DMS153 treated with DMSO at 0.1 percent for 48 hours (cell line): Measurements from ENCODE around the gene IZUMO3.
"Not testable (repeated sequence)": the region's sequence is repeated elsewhere in the genome, so short reads cannot be mapped to it uniquely, and the experiment has no call there.

Source experiments
- DNase-seq: peaks from one replicate; lab custom pipeline; 2025; ENCODE audit not compliant: unreplicated experiment; lab: John Stamatoyannopoulos, UW

IZUMO3 gene, protein sequence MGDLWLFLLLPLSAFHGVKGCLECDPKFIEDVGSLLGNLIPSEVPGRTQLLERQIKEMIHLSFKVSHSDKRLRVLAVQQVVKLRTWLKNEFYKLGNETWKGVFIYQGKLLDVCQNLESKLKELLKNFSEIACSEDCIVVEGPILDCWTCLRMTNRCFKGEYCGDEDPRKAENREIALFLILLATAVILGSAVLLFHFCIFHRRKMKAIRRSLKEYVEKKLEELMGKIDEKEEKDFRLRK

DNA sequence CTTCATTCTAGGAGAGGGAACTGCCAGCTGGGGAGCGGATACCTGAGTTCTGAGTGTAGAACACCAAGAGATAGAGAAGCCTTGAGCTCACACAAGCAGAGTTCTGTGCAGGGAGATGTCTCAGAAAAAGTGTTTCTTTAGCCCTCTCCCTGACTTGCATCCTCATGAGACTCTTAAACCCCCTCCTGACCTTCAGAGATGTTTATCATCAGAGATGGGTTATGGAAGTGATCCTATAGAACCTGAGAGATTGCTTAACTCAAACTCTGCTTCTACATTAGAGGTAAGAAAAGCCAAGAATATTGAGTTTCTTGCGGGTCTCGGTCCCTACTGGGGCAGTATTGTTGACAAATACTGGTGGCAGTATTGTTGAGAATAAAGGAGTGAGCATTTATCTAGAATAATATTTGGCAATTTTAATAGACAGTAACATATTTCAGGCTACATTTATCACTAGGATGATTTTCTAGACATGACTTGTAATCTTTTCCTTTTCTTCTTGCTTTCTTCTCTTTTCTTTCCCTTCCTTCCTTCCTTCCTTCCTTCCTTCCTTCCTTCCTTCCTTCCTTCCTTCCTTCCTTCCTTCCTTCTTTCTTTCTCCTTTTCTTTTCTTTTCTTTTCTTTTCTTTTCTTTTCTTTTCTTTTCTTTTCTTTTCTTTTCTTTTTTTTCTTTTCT lies at the start of gene IZUMO3:
TSS of gene IZUMO3 (minus strand) at position 51 of the 676 bp plus-strand sequence. CDS start 248 bp downstream, outside the sequence.
- DNase-seq, result no peak

DNA sequence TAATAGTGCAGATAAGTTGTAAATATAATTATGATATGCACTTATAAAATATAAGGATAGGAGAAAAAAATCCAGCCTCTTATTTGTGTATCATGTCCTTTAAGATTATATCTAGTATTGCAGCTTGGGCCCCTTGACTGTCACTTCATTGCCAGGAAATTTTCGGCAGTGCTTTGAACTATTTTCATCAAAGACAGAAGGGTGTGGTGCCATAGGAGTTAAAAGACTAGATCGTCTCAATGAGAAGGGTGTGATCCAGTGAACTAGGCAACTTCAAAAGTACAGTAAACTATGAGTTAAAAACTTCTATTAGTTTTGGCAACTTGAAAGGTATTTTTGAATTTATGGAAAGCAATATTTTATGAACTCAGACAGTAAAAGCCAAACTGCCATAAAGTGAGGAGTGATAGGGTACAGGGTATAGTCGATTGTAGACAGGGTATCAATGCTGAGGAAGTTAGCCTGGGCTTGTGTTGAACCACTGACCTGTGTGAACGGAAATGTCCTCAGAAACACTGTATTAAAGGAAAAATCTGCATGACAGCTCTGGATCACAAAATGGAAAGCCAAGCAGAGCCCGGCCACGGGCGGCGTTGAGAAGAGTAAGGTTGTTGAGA lies 48.6 kb upstream of the IZUMO3 start:
- no peak for DNase-seq

DNA sequence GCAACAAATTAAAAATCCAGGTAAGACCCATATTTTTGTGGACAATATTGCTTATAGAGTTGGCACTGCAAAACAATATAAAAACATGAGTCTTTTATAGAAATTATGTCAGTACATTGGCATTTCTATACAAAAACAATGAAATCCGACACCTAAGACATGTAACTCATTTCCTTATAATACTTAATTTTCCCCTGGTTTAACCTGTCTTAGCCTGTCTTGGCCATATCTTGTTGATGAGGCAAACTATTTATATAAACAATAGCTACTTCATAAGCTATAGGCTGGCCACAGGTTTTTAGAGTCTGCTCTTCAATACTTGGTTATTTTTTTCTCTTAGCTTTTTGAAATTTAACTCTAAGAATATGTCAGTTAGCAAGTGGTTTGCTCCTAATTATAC lies 44.7 kb upstream of the IZUMO3 start:
- no peak for DNase-seq

- DNase-seq, result no peak
These were observed 42.2 kb upstream of the IZUMO3 start for GRCh38 chr9:24587883-24588282.

DNA sequence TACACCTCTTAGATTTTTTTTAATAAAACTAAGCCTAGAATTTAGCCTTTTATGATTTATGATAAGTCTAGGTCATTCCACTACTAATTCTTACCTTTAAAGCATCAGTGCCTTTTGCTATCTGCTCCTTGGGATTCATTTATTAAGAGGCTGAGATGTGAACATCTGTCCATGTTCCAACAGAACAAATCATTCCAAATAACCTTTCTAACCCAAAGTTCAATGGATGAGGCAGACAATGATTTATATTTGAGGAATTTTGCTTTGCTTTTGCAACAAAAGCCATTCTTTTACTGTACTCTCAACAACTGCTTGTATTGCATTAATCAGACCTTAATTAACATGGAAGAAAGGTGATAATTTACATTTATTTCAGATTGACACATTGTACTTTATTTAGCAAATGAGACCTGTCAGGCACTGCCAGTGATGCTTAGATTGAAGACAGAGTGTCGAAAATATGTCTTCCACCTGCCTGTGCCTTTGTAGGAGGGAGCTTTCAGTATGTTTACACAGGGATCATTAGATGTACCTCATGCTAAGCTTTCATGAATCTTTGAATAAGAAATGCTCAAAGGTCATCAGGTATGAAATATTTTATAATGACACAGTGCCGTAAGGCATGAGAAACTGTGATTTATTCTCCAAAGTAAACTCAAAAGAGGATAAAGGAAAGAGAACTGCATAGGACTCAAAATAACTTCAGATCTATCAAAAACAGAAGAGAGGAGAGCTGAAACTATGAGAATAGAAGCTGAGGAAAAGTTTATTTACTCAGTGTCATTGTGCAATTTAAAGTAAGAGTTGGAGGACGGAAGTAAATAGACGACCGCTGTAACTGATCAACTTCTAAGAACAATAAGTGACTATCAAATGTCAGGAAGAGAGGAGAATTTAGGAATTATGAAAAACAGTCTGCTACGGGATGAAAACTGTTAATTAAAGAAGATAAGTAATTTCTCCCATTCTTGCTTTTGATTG lies 36.7 kb upstream of the IZUMO3 start:
- no peak for DNase-seq

DNA sequence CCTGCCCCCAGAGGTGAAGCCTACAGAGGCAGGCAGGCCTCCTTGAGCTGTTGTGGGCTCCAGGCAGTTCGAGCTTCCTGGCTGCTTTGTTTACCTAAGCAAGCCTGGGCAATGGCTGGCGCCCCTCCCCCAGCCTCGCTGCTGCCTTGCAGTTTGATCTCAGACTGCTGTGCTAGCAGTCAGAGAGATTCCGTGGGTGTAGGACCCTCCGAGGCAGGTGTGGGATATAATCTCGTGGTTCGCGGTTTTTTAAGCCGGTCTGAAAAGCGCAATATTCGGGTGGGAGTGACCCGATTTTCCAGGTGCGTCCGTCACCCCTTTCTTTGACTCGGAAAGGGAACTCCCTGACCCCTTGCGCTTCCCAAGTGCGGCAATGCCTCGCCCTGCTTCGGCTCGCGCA lies 34.3 kb upstream of the IZUMO3 start:
- DNase-seq, result not testable (repeated sequence)

GRCh38 chr9:24572406-24572805 lies 26.7 kb upstream of the IZUMO3 start:
- no peak for DNase-seq

GRCh38 chr9:24561957-24562356 lies 16.3 kb upstream of the IZUMO3 start:
- DNase-seq, result no peak

GRCh38 chr9:24553183-24553552 lies 7.5 kb upstream of the IZUMO3 start:
- no peak for DNase-seq

DNA sequence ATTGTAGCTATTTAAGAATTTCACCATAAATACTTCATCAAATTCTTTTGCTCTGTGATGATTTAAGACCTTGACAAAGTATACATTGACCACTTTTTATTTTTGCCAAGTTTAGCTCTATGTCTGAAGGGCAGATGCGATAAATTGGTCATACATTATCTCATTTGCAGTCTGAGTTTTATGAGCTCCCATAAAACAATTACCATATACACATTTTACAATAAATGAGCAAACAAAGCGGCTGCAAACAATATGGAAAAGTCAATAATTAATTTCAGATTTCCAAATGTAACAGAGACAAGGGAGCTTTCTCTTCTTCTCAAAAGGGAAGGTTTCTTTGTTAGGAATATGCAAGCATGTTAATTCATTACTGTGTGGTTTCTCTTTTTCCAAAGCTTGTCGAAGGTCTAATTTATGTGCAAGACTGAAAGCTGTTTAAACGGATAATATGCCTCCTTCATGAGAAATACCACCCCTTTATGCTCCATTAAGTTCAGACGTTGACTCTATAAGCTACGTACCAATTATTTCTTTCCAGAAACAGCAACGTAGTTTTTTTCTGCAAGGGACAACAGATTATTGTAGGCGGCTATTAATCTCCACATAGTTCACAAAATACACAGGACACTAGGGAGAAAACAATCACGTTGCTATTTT lies 7.0 kb upstream of the IZUMO3 start:
- DNase-seq, result no peak

GRCh38 chr9:24545285-24545684 lies 412 bp downstream of the IZUMO3 start:
- no peak for DNase-seq

GRCh38 chr9:24518545-24518944 lies 27.2 kb downstream of the IZUMO3 start:
- no peak for DNase-seq

GRCh38 chr9:24516463-24516862 lies 29.2 kb downstream of the IZUMO3 start:
- DNase-seq, result no peak

DNA sequence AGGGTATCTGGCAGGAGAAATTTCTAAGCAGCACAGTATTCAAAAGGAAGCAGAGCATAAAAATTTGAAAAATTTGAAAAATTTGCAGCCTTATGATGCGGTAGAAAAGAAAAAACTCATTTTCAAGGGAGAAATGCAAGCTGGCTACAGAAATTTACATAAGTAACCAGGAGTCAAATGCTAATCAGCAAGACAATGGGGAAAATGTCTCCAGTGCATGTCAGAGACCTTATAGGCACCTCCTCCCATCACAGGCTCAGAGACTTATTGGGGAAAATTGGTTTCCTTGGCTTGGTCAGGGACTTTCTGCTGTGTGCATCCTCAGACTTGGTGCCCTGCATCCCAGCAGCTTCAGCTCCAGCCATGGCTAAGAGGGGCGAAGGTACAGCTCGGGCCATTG lies 35.8 kb downstream of the IZUMO3 start:
- no peak for DNase-seq

DNA sequence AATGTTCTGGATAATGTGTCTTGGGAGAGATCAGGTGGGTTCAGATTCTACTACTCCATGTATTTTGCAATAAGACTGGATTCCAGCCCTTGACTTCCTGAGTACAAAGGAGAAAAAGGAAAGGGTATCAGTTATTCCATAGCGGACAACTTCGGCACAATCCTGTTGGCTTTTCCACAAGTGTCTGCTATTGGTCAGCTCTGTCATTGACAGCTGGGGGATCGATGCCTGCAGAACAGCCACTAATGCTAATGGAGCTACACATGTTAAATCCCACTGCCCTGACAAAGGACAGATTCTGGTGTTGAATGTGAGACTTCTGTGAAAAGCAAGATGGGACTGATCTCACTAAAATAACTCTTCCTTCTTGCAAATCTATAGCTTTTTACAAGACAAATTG lies 41.2 kb downstream of the IZUMO3 start:
- no peak for DNase-seq

- no peak for DNase-seq
These were observed 43.3 kb downstream of the IZUMO3 start for GRCh38 chr9:24502206-24502937.

DNA sequence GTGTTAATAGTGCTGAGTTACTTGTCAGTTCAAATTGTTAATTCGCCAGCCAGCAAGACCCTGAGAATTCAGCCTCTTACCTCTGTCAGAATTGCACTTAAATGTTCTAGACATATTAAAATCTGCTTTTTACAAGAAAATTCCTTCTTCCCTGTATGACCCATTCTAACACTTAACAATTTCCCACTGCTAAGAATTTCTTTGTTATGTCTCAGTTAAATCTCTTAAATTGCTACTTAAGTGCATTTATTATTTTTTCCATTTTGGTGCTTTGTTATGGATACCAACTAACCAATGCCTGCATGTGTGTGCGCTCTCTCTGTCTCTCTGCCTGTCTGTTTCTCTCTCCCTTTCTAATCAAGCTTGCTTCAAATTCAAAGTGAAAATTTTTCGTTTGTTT lies 44.9 kb downstream of the IZUMO3 start:
- DNase-seq, result no peak

- no peak for DNase-seq
These were observed 47.1 kb downstream of the IZUMO3 start for GRCh38 chr9:24498632-24499031.

DNA sequence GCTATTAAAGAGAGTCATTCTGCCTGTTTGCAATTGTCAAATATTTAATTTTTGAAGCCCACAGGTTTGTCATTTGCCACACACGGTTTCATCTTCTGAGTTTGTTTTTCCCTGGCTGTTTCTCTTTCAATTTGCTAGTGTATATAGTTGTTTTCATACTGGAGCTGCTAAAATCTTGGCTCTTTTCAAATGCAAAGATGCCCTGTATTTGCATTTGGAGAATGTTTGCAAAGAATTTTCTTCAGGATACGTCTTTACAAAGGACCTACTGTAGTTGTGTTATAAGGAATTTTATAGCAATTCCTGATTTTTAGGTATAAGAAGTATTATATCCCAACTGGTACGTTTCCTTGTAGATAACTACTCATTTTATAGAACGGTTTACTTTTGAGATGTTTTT lies 48.0 kb downstream of the IZUMO3 start:
- no peak for DNase-seq
